H1 (cell line): ENCODE measurements around the gene E2F3. TPM values are rescaled to one million over a fixed set of nuclear protein-coding genes. Genes with fewer than 3 reads are reported as not detected.

Experiments used
- CTCF ChIA-PET: fragments of 300-600 bp; sonication (Branson Sonifier 250); formaldehyde crosslinking; loops from one replicate; lab custom pipeline; 2021; ENCODE audit not compliant: partially characterized antibody; lab: Charles Lee
- POLR2A ChIA-PET: fragments of 300-600 bp; sonication (Branson Sonifier 250); formaldehyde crosslinking; loops from one replicate; lab custom pipeline; 2021; ENCODE audit warnings: inconsistent platforms; ENCODE audit not compliant: partially characterized antibody; lab: Charles Lee
- DNase-seq, 2 experiments: peaks; one replicate each; pipeline versions ENCODE4 v3.0.0 to v3.0.0-alpha.2; 2010 to 2022; ENCODE audit warnings: low spot score in 2 of 2, low read depth in 1 of 2, mixed read lengths in 1 of 2
- FAIRE-seq: peaks from 2 replicates; lab custom pipeline; 2011; peaks lifted over from hg19 to GRCh38; lab: Jason Lieb, UNC
- H2AFZ ChIP-seq: 2 replicates; pipeline ENCODE4 v1.8.1; 2012; ENCODE audit warnings: low read length, inconsistent platforms
- H2AK5ac ChIP-seq: 2 replicates; pipeline ENCODE4 v1.6.1; 2013; ENCODE audit warnings: low read depth, low read length
- H2BK120ac ChIP-seq: replicated peaks from 2 replicates; pipeline ENCODE3; 2013; ENCODE audit warnings: low read depth, low read length, inconsistent platforms
- H2BK12ac ChIP-seq: 2 replicates; pipeline ENCODE4 v1.6.1; 2013; ENCODE audit warnings: low read depth, low read length
- H2BK15ac ChIP-seq: 2 replicates; pipeline ENCODE4 v1.6.1; 2013; ENCODE audit warnings: low read length
- H2BK20ac ChIP-seq: 2 replicates; pipeline ENCODE4 v1.6.1; 2013; ENCODE audit warnings: low read length
- H2BK5ac ChIP-seq: 2 replicates; pipeline ENCODE4 v1.6.1; 2013; ENCODE audit warnings: low read depth, low read length
- H3K14ac ChIP-seq: 2 replicates; pipeline ENCODE4 v1.6.1; 2013; ENCODE audit warnings: inconsistent platforms; ENCODE audit not compliant: insufficient read length
- H3K18ac ChIP-seq: 2 replicates; pipeline ENCODE4 v1.6.1; 2013; ENCODE audit warnings: low read length; ENCODE audit errors: extremely low read depth
- H3K23ac ChIP-seq: 2 replicates; pipeline ENCODE4 v1.6.1; 2013; ENCODE audit warnings: inconsistent platforms; ENCODE audit not compliant: insufficient read length
- H3K23me2 ChIP-seq: 2 replicates; pipeline ENCODE4 v1.6.1; 2013; ENCODE audit warnings: low read depth, low read length
- H3K27ac ChIP-seq: 2 replicates; pipeline ENCODE4 v1.6.1; 2011; ENCODE audit warnings: low read depth, low read length, inconsistent platforms
- H3K27me3 ChIP-seq, 4 experiments: replicated peaks in 1 of 4; 1 replicate in 1 of 4; 2 replicates in 3 of 4; pipeline versions ENCODE4 v1.6.1 to v1.8.1; 2011 to 2013; ENCODE audit warnings: low read length in 3 of 4, mild to moderate bottlenecking in 3 of 4, inconsistent platforms in 2 of 4, mixed read lengths in 2 of 4, moderate library complexity in 1 of 4; ENCODE audit not compliant: control insufficient read depth in 3 of 4, insufficient read depth in 3 of 4; ENCODE audit errors: extremely low read depth in 1 of 4
- H3K36me3 ChIP-seq, 4 experiments: 2 replicates each; pipeline versions ENCODE4 v1.6.1 to v1.8.1; 2011 to 2013; ENCODE audit warnings: mild to moderate bottlenecking in 4 of 4, low read length in 3 of 4, moderate library complexity in 2 of 4, control low read depth in 1 of 4, inconsistent platforms in 1 of 4; ENCODE audit not compliant: insufficient read depth in 4 of 4, control insufficient read depth in 2 of 4
- H3K4ac ChIP-seq: replicated peaks from 2 replicates; pipeline ENCODE3; 2013; ENCODE audit warnings: low read length, low read depth, mixed read lengths, inconsistent platforms; ENCODE audit not compliant: insufficient read length
- H3K4me1 ChIP-seq, 4 experiments: replicated peaks in 1 of 4; 1 replicate in 1 of 4; 2 replicates in 3 of 4; pipeline versions ENCODE4 v1.6.1 to v1.8.1; 2011 to 2013; ENCODE audit warnings: low read length in 3 of 4, inconsistent platforms in 2 of 4, mixed read lengths in 1 of 4; ENCODE audit not compliant: insufficient read depth in 4 of 4, control insufficient read depth in 3 of 4
- H3K4me2 ChIP-seq, 2 experiments: 2 replicates each; pipeline versions ENCODE4 v1.6.1 to v1.8.1; 2011 to 2013; ENCODE audit warnings: low read depth in 2 of 2, low read length in 2 of 2, control low read depth in 1 of 2, inconsistent platforms in 1 of 2, mild to moderate bottlenecking in 1 of 2; ENCODE audit not compliant: insufficient read depth in 1 of 2
- H3K4me3 ChIP-seq, 4 experiments: fragments of 200-600, 300-600 bp in 1 of 4; sonication (generic), shearing (Covaris generic), sonication (Bioruptor Twin) in 1 of 4; 2 replicates each; pipeline versions ENCODE4 v1.5.1 to v1.8.1; 2011 to 2016; ENCODE audit warnings: low read length in 4 of 4, low read depth in 3 of 4, control low read depth in 2 of 4, inconsistent platforms in 2 of 4, mild to moderate bottlenecking in 2 of 4, mixed read lengths in 1 of 4, moderate library complexity in 1 of 4; ENCODE audit not compliant: insufficient read depth in 2 of 4; ENCODE audit errors: extremely low read depth in 1 of 4
- H3K56ac ChIP-seq: replicated peaks from 2 replicates; pipeline ENCODE3; 2013; ENCODE audit warnings: low read depth, mild to moderate bottlenecking, mixed read lengths, low read length, inconsistent platforms; ENCODE audit not compliant: insufficient read length
- H3K79me1 ChIP-seq: 2 replicates; pipeline ENCODE4 v1.6.1; 2013; ENCODE audit warnings: low read depth, low read length, control low read depth
- H3K79me2 ChIP-seq, 2 experiments: 2 replicates each; pipeline versions ENCODE4 v1.6.1 to v1.8.1; 2012 to 2013; ENCODE audit warnings: low read length in 2 of 2, mild to moderate bottlenecking in 2 of 2, inconsistent platforms in 1 of 2; ENCODE audit not compliant: insufficient read depth in 2 of 2, control insufficient read depth in 1 of 2
- H3K9ac ChIP-seq, 4 experiments: replicated peaks in 1 of 4; 1 replicate in 1 of 4; 2 replicates in 3 of 4; pipeline versions ENCODE4 v1.6.1 to v1.8.1; 2011 to 2013; ENCODE audit warnings: low read depth in 3 of 4, low read length in 3 of 4, control low read depth in 2 of 4, mild to moderate bottlenecking in 2 of 4, moderate library complexity in 2 of 4, inconsistent platforms in 1 of 4; ENCODE audit errors: extremely low read depth in 1 of 4
- H3K9me3 ChIP-seq, 2 experiments: 2 replicates each; pipeline versions ENCODE4 v1.6.1 to v1.8.1; 2012 to 2013; ENCODE audit warnings: mild to moderate bottlenecking in 2 of 2, moderate library complexity in 2 of 2, control low read depth in 1 of 2, inconsistent platforms in 1 of 2, low read depth in 1 of 2, low read length in 1 of 2, mixed read lengths in 1 of 2; ENCODE audit not compliant: insufficient read depth in 2 of 2
- H4K20me1 ChIP-seq, 2 experiments: replicated peaks in 1 of 2; 2 replicates each; pipeline versions ENCODE3 to v1.8.1; 2011 to 2013; ENCODE audit warnings: inconsistent platforms in 2 of 2, low read length in 2 of 2, mild to moderate bottlenecking in 1 of 2; ENCODE audit not compliant: insufficient read depth in 2 of 2, control insufficient read depth in 1 of 2
- H4K5ac ChIP-seq: 2 replicates; pipeline ENCODE4 v1.6.1; 2013; ENCODE audit warnings: low read length, low read depth, mixed read lengths, inconsistent platforms; ENCODE audit not compliant: insufficient read length
- H4K8ac ChIP-seq: 2 replicates; pipeline ENCODE4 v1.8.0; 2013; ENCODE audit warnings: mild to moderate bottlenecking, moderate library complexity, low read length, inconsistent platforms; ENCODE audit not compliant: insufficient read depth; ENCODE audit errors: extremely low read depth
- H4K91ac ChIP-seq: replicated peaks from 2 replicates; pipeline ENCODE3; 2013; ENCODE audit warnings: low read length, mixed read lengths, inconsistent platforms; ENCODE audit not compliant: insufficient read length
- BCL11A ChIP-seq, 2 experiments: IDR thresholded peaks; one replicate each; pipeline ENCODE4 v1.6.1; 2011; ENCODE audit warnings: low read depth in 2 of 2, low read length in 2 of 2, mild to moderate bottlenecking in 2 of 2
- CEBPB ChIP-seq: IDR thresholded peaks from 2 replicates; pipeline ENCODE4 v1.6.1; 2012; ENCODE audit warnings: low read depth, low read length
- WGBS, 2 experiments: shearing (Covaris generic) in 1 of 2; methylation state at CpG; one replicate each; pipeline versions ENCODE4 v1.1.6 to v1.1.7; 2013 to 2015; ENCODE audit warnings: low lambda C conversion rate in 2 of 2, mixed read lengths in 2 of 2, inconsistent platforms in 1 of 2, low coverage in 1 of 2, missing lambda C conversion rate in 1 of 2; ENCODE audit not compliant: insufficient replicate concordance in 2 of 2, insufficient coverage in 1 of 2, insufficient read length in 1 of 2; ENCODE audit errors: extremely low coverage in 1 of 2, missing lambda C conversion rate in 1 of 2; 5-methylcytosine and 5-hydroxymethylcytosine counted together
- polyA plus RNA-seq, 7 experiments: library from polyadenylated mRNA; depleted of rRNA in 3 of 7; stranded (reverse) in 5 of 7; unstranded in 2 of 7; fragments of >200 nt in 5 of 7; fragments of 200-250 nt in 2 of 7; gene quantifications; 1 replicate in 5 of 7; 2 replicates in 1 of 7; 4 replicates in 1 of 7; pipeline versions ENCODE4 v1.2.1 to v1.2.3, GENCODE V29; 2011 to 2013; ENCODE audit warnings: missing spikeins in 2 of 7, mixed read lengths in 2 of 7
- total RNA-seq: library from RNA; stranded (reverse); fragmentation: NEBNext Ultra II Directional; extraction: Animal tissue kit (Norgen Biotek cat#: 25700); gene quantifications from 2 replicates; pipeline ENCODE4 v1.2.1, GENCODE V29; 2021

The E2F3 gene
- total and polyA plus RNA-seq, 2 of the 8 experiments (the other 6 are each of a cell fraction or from before 2014, with no cell fraction given), result 14.9 to 42.2 TPM

DNA sequence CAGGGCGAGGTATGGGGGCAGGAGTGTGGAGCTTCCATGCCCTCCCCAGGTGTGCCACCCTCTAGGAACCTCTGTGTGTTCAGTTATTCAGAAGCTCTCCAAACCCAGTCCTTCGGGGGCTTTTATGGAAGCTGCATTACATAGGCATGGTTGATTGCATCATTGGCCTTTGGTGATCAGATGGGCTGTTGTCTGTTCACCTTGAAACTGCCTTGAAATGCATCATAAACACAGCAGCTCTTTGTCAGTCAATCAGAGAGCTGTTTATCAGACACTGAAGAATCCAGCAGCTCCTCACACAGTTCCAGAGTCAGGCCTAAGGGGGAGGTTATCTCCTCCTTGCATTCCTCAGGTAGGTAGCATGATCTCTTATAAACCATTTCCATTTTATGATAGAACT is 62.4 kb downstream of the E2F3 start:
- no peaks in the 10 kb centered on the region for H3K23me2 ChIP-seq
- H3K14ac ChIP-seq, result no peak overlapping the region
- no peak overlapping the region for H3K23ac ChIP-seq
- no peak overlapping the region for H3K4ac ChIP-seq
- peaks cover 3 to 24% (median 15%) of the 10 kb centered on the region in 4 experiments; a peak in 5 of 7 replicates for H3K4me1 ChIP-seq
- H2BK20ac ChIP-seq, result no peak overlapping the region; the same call in 1 of the 2 replicates
- no peak overlapping the region for H2BK15ac ChIP-seq
- no peak overlapping the region for H2BK120ac ChIP-seq
- H4K91ac ChIP-seq, result no peak overlapping the region
- no peak overlapping the region for H4K5ac ChIP-seq
- H2BK5ac ChIP-seq, result 0 out of 2 replicates have a peak overlapping the region, but pooled peaks have one; percentile 12
- WGBS, 2 experiments, result 90% methylated on average over 2 of the region's 2 CpGs; no CpG with 5 or more reads in 1 of the 2 experiments
- H3K27ac ChIP-seq, result no peak overlapping the region
- POLR2A ChIA-PET, result interaction anchor here (1.2 to 1.4 kb wide), 2 partner anchors 9 to 60 kb away, joined by 4 to 6 read pairs; no protein-coding TSS in a partner anchor
- TF ChIP-seq CEBPB, result 0 out of 2 replicates have a peak, but pooled peaks have one; percentile 39
- TF ChIP-seq BCL11A (IDR thresholded peaks at IDR 0.05; ENCODE audit: low read depth in 2 of 2, low read length in 2 of 2), result no peak
- no peak overlapping the region for H3K4me2 ChIP-seq
- no peaks in the 10 kb centered on the region for H3K9me3 ChIP-seq
- peaks cover 0 to 79% of the 10 kb centered on the region in 2 experiments; a peak in 3 of 4 replicates for H3K79me2 ChIP-seq
- FAIRE-seq (no peak), DNase-seq (no peak)
- CTCF ChIA-PET, result interaction anchor here (0.6 to 1.2 kb wide), 6 partner anchors 16 to 93 kb away, joined by 3 to 4 read pairs (median 4); no protein-coding TSS in a partner anchor
- no peak overlapping the region for H3K9ac ChIP-seq
- H4K20me1 ChIP-seq, result peaks cover 0 to 2% of the 10 kb centered on the region in 2 experiments
- no peak overlapping the region for H2AK5ac ChIP-seq
- no peak overlapping the region for H4K8ac ChIP-seq
- no peaks in the 10 kb centered on the region for H3K27me3 ChIP-seq
- H3K56ac ChIP-seq, result no peak overlapping the region
- no peak overlapping the region for H3K4me3 ChIP-seq
- H2BK12ac ChIP-seq, result no peak overlapping the region
- no peak overlapping the region for H2AFZ ChIP-seq
- H3K79me1 ChIP-seq, result peaks cover 5% of the 10 kb centered on the region
- no peak overlapping the region for H3K18ac ChIP-seq
- H3K36me3 ChIP-seq, result peaks cover 0 to 5% (median 0%) of the 10 kb centered on the region in 4 experiments; a peak in 2 of 8 replicates
